HEK293 (cell line): ENCODE measurements around the gene STPG3.

Source experiments
- CTCF ChIA-PET: fragments of 350-600 bp; formaldehyde crosslinking; extraction: SDS; loops from one replicate; lab custom pipeline; 2021; ENCODE audit warnings: antibody characterized with exemption; lab: Yijun Ruan, JAX
- POLR2A ChIA-PET: fragments of 300-600 bp; formaldehyde crosslinking; extraction: SDS; loops from one replicate; lab custom pipeline; 2020; ENCODE audit warnings: antibody characterized with exemption, inconsistent platforms; lab: Yijun Ruan, JAX
- H3K27ac ChIP-seq: fragments of 200-500 bp; sonication (Bioruptor generic); 2 replicates; pipeline ENCODE4 v1.5.1; 2014; ENCODE audit warnings: low read depth, low read length, control low read depth, inconsistent platforms; ENCODE audit errors: extremely low read depth
- H3K36me3 ChIP-seq, 2 experiments: fragments of 200-500 bp in 1 of 2; sonication (Bioruptor generic) in 1 of 2; 1 replicate in 1 of 2; 2 replicates in 1 of 2; pipeline ENCODE4 v1.5.1; 2014 to 2017; ENCODE audit warnings: inconsistent platforms in 2 of 2, low read length in 2 of 2; ENCODE audit not compliant: control insufficient read depth in 2 of 2, insufficient read depth in 1 of 2
- H3K4me1 ChIP-seq: fragments of 200-500 bp; sonication (Bioruptor generic); 2 replicates; pipeline ENCODE4 v1.5.1; 2014; ENCODE audit warnings: mild to moderate bottlenecking, low read length, inconsistent platforms; ENCODE audit not compliant: control insufficient read depth, insufficient read depth
- H3K4me3 ChIP-seq: 2 replicates; pipeline ENCODE4 v1.5.1; 2011; ENCODE audit warnings: low read depth, mild to moderate bottlenecking, control low read depth, low read length, moderate library complexity
- H3K9me3 ChIP-seq: fragments of 200-500 bp; sonication (Bioruptor generic); 2 replicates; pipeline ENCODE4 v1.5.1; 2014; ENCODE audit warnings: low read depth, low read length, inconsistent platforms; ENCODE audit not compliant: control insufficient read depth, insufficient read depth
- GLIS1 ChIP-seq: fragments of 450-650 bp; formaldehyde crosslinking; IDR thresholded peaks from 2 replicates; pipeline ENCODE4 v1.5.1; 2016; ENCODE audit warnings: missing biosample characterization, missing genetic modification characterization
- GLIS2 ChIP-seq: fragments of 450-650 bp; formaldehyde crosslinking; IDR thresholded peaks from 2 replicates; pipeline ENCODE4 v1.5.1; 2016; ENCODE audit warnings: missing biosample characterization, missing genetic modification characterization
- KLF17 ChIP-seq: fragments of 450-650 bp; formaldehyde crosslinking; IDR thresholded peaks from 2 replicates; pipeline ENCODE4 v1.5.1; 2016; ENCODE audit warnings: missing biosample characterization, missing genetic modification characterization
- SCRT1 ChIP-seq: fragments of 450-650 bp; formaldehyde crosslinking; IDR thresholded peaks from 2 replicates; pipeline ENCODE4 v1.5.1; 2016; ENCODE audit warnings: missing biosample characterization, missing genetic modification characterization, borderline replicate concordance
- SCRT2 ChIP-seq: fragments of 450-650 bp; formaldehyde crosslinking; IDR thresholded peaks from 2 replicates; pipeline ENCODE4 v1.5.1; 2016; ENCODE audit warnings: missing biosample characterization, missing genetic modification characterization
- SP7 ChIP-seq: fragments of 450-650 bp; formaldehyde crosslinking; IDR thresholded peaks from 2 replicates; pipeline ENCODE4 v1.5.1; 2016; ENCODE audit warnings: missing biosample characterization, missing genetic modification characterization
- YY1 ChIP-seq: fragments of 450-650 bp; formaldehyde crosslinking; IDR thresholded peaks from 2 replicates; pipeline ENCODE4 v1.5.1; 2018; ENCODE audit warnings: missing biosample characterization, missing genetic modification characterization
- ZBTB20 ChIP-seq: fragments of 450-650 bp; formaldehyde crosslinking; IDR thresholded peaks from 2 replicates; pipeline ENCODE4 v1.5.1; 2016; ENCODE audit warnings: missing biosample characterization, missing genetic modification characterization
- ZBTB26 ChIP-seq: fragments of 450-650 bp; formaldehyde crosslinking; optimal IDR thresholded peaks from 2 replicates; pipeline ENCODE3; 2016; ENCODE audit warnings: missing biosample characterization, mild to moderate bottlenecking, missing genetic modification characterization
- ZBTB48 ChIP-seq: fragments of 450-650 bp; formaldehyde crosslinking; IDR thresholded peaks from 2 replicates; pipeline ENCODE4 v1.5.1; 2016; ENCODE audit warnings: missing biosample characterization, missing genetic modification characterization
- ZNF391 ChIP-seq: fragments of 450-650 bp; formaldehyde crosslinking; IDR thresholded peaks from 2 replicates; pipeline ENCODE4 v1.5.1; 2016; ENCODE audit warnings: low read depth, missing biosample characterization, missing genetic modification characterization, borderline replicate concordance
- ZNF747 ChIP-seq: fragments of 450-650 bp; formaldehyde crosslinking; IDR thresholded peaks from 2 replicates; pipeline ENCODE4 v1.5.1; 2016; ENCODE audit warnings: missing biosample characterization, missing genetic modification characterization
- TF ChIP-seq, protein P1 (sequence below): fragments of 450-650 bp; formaldehyde crosslinking; IDR thresholded peaks from 2 replicates; pipeline ENCODE4 v1.5.1; 2016; ENCODE audit warnings: missing biosample characterization, missing genetic modification characterization
- TF ChIP-seq, protein P2 (sequence below): fragments of 450-650 bp; formaldehyde crosslinking; IDR thresholded peaks from 2 replicates; pipeline ENCODE4 v1.5.1; 2016; ENCODE audit warnings: missing biosample characterization, missing genetic modification characterization
- TF ChIP-seq, protein P3 (sequence below): fragments of 450-650 bp; formaldehyde crosslinking; IDR thresholded peaks from 2 replicates; pipeline ENCODE4 v1.5.1; 2016; ENCODE audit warnings: missing biosample characterization, missing genetic modification characterization, low read depth
- TF ChIP-seq, protein P4 (sequence below): fragments of 450-650 bp; formaldehyde crosslinking; IDR thresholded peaks from 2 replicates; pipeline ENCODE4 v1.5.1; 2017; ENCODE audit warnings: missing biosample characterization, missing genetic modification characterization

Gene STPG3

GRCh38 chr9:137273095-137273490 lies 22.0 kb downstream of the STPG3 start:
- peaks cover 0 to 40% of the 10 kb centered on the region in 2 experiments; a peak in 2 of 3 replicates for H3K36me3 ChIP-seq
- H3K9me3 ChIP-seq, result no peaks in the 10 kb centered on the region
- H3K27ac ChIP-seq, result no peak overlapping the region
- TF ChIP-seq SCRT2 (tag by site-specific recombination), result 0 out of 2 replicates have a peak, but pooled peaks have one; percentile 67
- no peak for TF ChIP-seq ZNF391 (tag by site-specific recombination)
- no peak overlapping the region for H3K4me3 ChIP-seq
- ChIA-PET POLR2A (interaction anchor here (1.3 to 2.4 kb wide), 2 partner anchors 19 to 32 kb away, joined by 3 to 9 read pairs; partner anchors contain the start of gene TUBB4B), CTCF (interaction anchor here (0.6 to 1.7 kb wide), 6 partner anchors 11 to 227 kb away, joined by 3 to 5 read pairs (median 4); no protein-coding TSS in a partner anchor)
- 0 out of 2 replicates have a peak, but pooled peaks cover 4% of the 10 kb centered on the region for H3K4me1 ChIP-seq

DNA sequence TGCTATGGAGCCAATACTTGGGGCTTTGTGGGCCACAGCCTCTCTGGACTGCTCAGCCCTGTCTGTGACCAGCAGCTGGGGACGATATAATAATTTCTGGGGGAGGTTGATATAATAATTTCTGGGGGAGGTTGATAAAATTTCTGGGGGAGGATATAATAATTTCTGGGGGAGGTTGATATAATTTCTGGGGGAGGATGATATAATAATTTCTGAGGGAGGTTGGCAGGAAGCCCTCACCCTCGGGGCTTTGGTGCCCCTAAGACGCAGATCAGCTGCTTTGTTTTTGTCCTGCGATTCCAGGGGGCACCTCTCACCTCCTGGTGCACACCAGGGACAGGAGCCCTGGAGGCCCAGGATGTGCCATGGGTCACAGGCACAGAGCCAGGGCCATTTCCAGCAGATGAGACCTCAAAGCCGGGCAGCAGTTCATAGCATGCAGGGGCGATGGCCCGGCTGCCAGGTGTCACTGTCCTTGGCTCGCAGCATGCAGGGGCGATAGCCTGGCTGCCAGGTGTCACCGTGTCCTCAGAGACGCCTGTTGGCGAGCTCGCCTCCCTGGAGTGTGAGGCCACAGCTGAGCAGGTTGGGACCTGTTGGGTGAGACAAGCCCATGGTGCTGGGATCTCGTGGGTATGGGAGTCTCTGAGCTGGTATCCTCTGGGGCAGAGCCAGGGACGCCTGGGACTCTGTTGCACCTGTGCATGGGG lies 22.7 kb downstream of the STPG3 start:
- no peak overlapping the region for H3K27ac ChIP-seq
- no peaks in the 10 kb centered on the region for H3K9me3 ChIP-seq
- ChIA-PET POLR2A (interaction anchor here (0.5 to 1.9 kb wide), 4 partner anchors 33 to 278 kb away, joined by 3 to 7 read pairs (median 3); partner anchors contain the start of genes MRPL41, SAPCD2 and TUBB4B), CTCF (interaction anchor here (0.6 to 1.7 kb wide), 6 partner anchors 11 to 226 kb away, joined by 3 to 5 read pairs (median 4); no protein-coding TSS in a partner anchor)
- 0 out of 2 replicates have a peak, but pooled peaks cover 4% of the 10 kb centered on the region for H3K4me1 ChIP-seq
- TF ChIP-seq ZBTB20 (tag by site-specific recombination) (no peak), KLF17 (no peak), ZBTB48 (tag by site-specific recombination) (no peak), SCRT1 (tag by site-specific recombination) (0 out of 2 replicates have a peak, but pooled peaks have one; percentile 37), GLIS2 (tag by site-specific recombination) (peak; percentile 15; the same call in 1 of the 2 replicates), ZBTB26 (no peak), ZNF747 (no peak), GLIS1 (tag by site-specific recombination) (0 out of 2 replicates have a peak, but pooled peaks have one; percentile 13), SP7 (tag by site-specific recombination) (no peak), YY1 (tag by site-specific recombination) (no peak), SCRT2 (tag by site-specific recombination) (peak; percentile 76)
- TF ChIP-seq, protein P1, sequence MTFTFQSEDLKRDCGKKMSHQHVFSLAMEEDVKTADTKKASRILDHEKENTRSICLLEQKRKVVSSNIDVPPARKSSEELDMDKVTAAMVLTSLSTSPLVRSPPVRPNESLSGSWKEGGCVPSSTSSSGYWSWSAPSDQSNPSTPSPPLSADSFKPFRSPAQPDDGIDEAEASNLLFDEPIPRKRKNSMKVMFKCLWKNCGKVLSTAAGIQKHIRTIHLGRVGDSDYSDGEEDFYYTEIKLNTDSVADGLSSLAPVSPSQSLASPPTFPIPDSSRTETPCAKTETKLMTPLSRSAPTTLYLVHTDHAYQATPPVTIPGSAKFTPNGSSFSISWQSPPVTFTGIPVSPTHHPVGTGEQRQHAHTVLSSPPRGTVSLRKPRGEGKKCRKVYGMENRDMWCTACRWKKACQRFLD (tag by site-specific recombination), result no peak
- TF ChIP-seq, protein P2, sequence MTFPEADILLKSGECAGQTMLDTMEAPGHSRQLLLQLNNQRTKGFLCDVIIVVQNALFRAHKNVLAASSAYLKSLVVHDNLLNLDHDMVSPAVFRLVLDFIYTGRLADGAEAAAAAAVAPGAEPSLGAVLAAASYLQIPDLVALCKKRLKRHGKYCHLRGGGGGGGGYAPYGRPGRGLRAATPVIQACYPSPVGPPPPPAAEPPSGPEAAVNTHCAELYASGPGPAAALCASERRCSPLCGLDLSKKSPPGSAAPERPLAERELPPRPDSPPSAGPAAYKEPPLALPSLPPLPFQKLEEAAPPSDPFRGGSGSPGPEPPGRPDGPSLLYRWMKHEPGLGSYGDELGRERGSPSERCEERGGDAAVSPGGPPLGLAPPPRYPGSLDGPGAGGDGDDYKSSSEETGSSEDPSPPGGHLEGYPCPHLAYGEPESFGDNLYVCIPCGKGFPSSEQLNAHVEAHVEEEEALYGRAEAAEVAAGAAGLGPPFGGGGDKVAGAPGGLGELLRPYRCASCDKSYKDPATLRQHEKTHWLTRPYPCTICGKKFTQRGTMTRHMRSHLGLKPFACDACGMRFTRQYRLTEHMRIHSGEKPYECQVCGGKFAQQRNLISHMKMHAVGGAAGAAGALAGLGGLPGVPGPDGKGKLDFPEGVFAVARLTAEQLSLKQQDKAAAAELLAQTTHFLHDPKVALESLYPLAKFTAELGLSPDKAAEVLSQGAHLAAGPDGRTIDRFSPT (tag by site-specific recombination), result no peak
- TF ChIP-seq, protein P3, sequence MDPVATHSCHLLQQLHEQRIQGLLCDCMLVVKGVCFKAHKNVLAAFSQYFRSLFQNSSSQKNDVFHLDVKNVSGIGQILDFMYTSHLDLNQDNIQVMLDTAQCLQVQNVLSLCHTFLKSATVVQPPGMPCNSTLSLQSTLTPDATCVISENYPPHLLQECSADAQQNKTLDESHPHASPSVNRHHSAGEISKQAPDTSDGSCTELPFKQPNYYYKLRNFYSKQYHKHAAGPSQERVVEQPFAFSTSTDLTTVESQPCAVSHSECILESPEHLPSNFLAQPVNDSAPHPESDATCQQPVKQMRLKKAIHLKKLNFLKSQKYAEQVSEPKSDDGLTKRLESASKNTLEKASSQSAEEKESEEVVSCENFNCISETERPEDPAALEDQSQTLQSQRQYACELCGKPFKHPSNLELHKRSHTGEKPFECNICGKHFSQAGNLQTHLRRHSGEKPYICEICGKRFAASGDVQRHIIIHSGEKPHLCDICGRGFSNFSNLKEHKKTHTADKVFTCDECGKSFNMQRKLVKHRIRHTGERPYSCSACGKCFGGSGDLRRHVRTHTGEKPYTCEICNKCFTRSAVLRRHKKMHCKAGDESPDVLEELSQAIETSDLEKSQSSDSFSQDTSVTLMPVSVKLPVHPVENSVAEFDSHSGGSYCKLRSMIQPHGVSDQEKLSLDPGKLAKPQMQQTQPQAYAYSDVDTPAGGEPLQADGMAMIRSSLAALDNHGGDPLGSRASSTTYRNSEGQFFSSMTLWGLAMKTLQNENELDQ (tag by site-specific recombination), result no peak
- TF ChIP-seq, protein P4, sequence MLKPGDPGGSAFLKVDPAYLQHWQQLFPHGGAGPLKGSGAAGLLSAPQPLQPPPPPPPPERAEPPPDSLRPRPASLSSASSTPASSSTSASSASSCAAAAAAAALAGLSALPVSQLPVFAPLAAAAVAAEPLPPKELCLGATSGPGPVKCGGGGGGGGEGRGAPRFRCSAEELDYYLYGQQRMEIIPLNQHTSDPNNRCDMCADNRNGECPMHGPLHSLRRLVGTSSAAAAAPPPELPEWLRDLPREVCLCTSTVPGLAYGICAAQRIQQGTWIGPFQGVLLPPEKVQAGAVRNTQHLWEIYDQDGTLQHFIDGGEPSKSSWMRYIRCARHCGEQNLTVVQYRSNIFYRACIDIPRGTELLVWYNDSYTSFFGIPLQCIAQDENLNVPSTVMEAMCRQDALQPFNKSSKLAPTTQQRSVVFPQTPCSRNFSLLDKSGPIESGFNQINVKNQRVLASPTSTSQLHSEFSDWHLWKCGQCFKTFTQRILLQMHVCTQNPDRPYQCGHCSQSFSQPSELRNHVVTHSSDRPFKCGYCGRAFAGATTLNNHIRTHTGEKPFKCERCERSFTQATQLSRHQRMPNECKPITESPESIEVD, result no peak
- no peak overlapping the region for H3K4me3 ChIP-seq
- peaks cover 0 to 37% of the 10 kb centered on the region in 2 experiments; a peak in 2 of 3 replicates for H3K36me3 ChIP-seq
